DND-41 (cell line): ENCODE measurements around the gene THSD7A.

Experiments used
- ATAC-seq: fragments of 200-7000 bp; cut with Tn5 transposase; 3 replicates; pipeline ENCODE4 v1.9.1; 2021; ENCODE audit warnings: low read depth; ENCODE audit not compliant: insufficient read depth
- DNase-seq: peaks from one replicate; pipeline ENCODE4 v3.0.0-alpha.2; 2020
- H2AFZ ChIP-seq: 2 replicates; pipeline ENCODE4 v1.6.0; 2012; ENCODE audit warnings: low read depth, low read length
- H3K27ac ChIP-seq: 2 replicates; pipeline ENCODE4 v1.5.1; 2012; ENCODE audit warnings: low read length, inconsistent platforms
- H3K27me3 ChIP-seq: fragments of 200-600 bp; sonication (generic); 2 replicates; pipeline ENCODE4 v1.6.0; 2012; ENCODE audit warnings: low read length, mild to moderate bottlenecking, inconsistent platforms; ENCODE audit not compliant: insufficient read depth, poor library complexity
- H3K36me3 ChIP-seq: 2 replicates; pipeline ENCODE4 v1.5.1; 2012; ENCODE audit warnings: low read length, inconsistent platforms; ENCODE audit not compliant: insufficient read depth
- H3K4me1 ChIP-seq: 2 replicates; pipeline ENCODE4 v1.5.1; 2012; ENCODE audit warnings: mild to moderate bottlenecking, low read length; ENCODE audit not compliant: insufficient read depth
- H3K4me2 ChIP-seq: 2 replicates; pipeline ENCODE4 v1.6.0; 2012; ENCODE audit warnings: mild to moderate bottlenecking, moderate library complexity, low read length, inconsistent platforms; ENCODE audit not compliant: insufficient read depth
- H3K4me3 ChIP-seq, 2 experiments: fragments of 200-600 bp in 1 of 2; shearing (Covaris generic) in 1 of 2; 2 replicates each; pipeline ENCODE4 v1.5.1; 2012 to 2016; ENCODE audit warnings: inconsistent platforms in 2 of 2, low read length in 2 of 2, mild to moderate bottlenecking in 2 of 2, low read depth in 1 of 2, moderate library complexity in 1 of 2
- H3K79me2 ChIP-seq: 2 replicates; pipeline ENCODE4 v1.6.0; 2012; ENCODE audit warnings: low read length, inconsistent platforms; ENCODE audit not compliant: insufficient read depth
- H3K9ac ChIP-seq: 2 replicates; pipeline ENCODE4 v1.6.0; 2012; ENCODE audit warnings: low read depth, mild to moderate bottlenecking, inconsistent platforms, low read length, moderate library complexity
- H3K9me3 ChIP-seq: 2 replicates; pipeline ENCODE4 v1.5.1; 2012; ENCODE audit warnings: low read length, moderate library complexity, mild to moderate bottlenecking, inconsistent platforms; ENCODE audit not compliant: insufficient read depth, severe bottlenecking
- H4K20me1 ChIP-seq: 2 replicates; pipeline ENCODE4 v1.6.0; 2012; ENCODE audit warnings: low read length; ENCODE audit not compliant: insufficient read depth
- CTCF ChIP-seq: IDR thresholded peaks from 2 replicates; pipeline ENCODE4 v1.5.1; 2012; ENCODE audit warnings: borderline replicate concordance, low read length, moderate library complexity, mild to moderate bottlenecking; ENCODE audit not compliant: poor library complexity, severe bottlenecking; ENCODE audit errors: extremely low read depth
- EZH2 ChIP-seq: IDR thresholded peaks from 3 replicates; pipeline ENCODE4 v1.6.1; 2012; ENCODE audit warnings: borderline replicate concordance, low read depth, mild to moderate bottlenecking, moderate library complexity, low read length, inconsistent platforms; ENCODE audit not compliant: severe bottlenecking

Gene THSD7A

GRCh38 chr7:11633310-11633709 is 198.7 kb downstream of the THSD7A start:
- H3K36me3 ChIP-seq, result no peaks in the 10 kb centered on the region
- no peak for DNase-seq
- ATAC-seq, result no peak
- H3K79me2 ChIP-seq, result no peaks in the 10 kb centered on the region
- no peak overlapping the region for H3K4me3 ChIP-seq
- H3K9me3 ChIP-seq, result no peaks in the 10 kb centered on the region
- TF ChIP-seq CTCF (no peak), EZH2 (no peak)
- no peak overlapping the region for H3K9ac ChIP-seq
- no peak overlapping the region for H3K4me2 ChIP-seq
- H3K27me3 ChIP-seq, result no peaks in the 10 kb centered on the region
- no peaks in the 10 kb centered on the region for H3K4me1 ChIP-seq
- H4K20me1 ChIP-seq, result no peaks in the 10 kb centered on the region
- H2AFZ ChIP-seq, result no peak overlapping the region
- H3K27ac ChIP-seq, result no peak overlapping the region

GRCh38 chr7:11630355-11630754 is 201.6 kb downstream of the THSD7A start:
- H3K27ac ChIP-seq, result no peak overlapping the region
- no peak for TF ChIP-seq EZH2
- no peak for TF ChIP-seq CTCF
- no peak overlapping the region for H3K4me3 ChIP-seq
- H3K4me1 ChIP-seq, result no peaks in the 10 kb centered on the region
- H3K79me2 ChIP-seq, result no peaks in the 10 kb centered on the region
- H3K9ac ChIP-seq, result no peak overlapping the region
- no peaks in the 10 kb centered on the region for H3K36me3 ChIP-seq
- DNase-seq, result no peak
- no peaks in the 10 kb centered on the region for H3K27me3 ChIP-seq
- no peak overlapping the region for H3K4me2 ChIP-seq
- H2AFZ ChIP-seq, result no peak overlapping the region
- ATAC-seq, result no peak
- H4K20me1 ChIP-seq, result no peaks in the 10 kb centered on the region
- no peaks in the 10 kb centered on the region for H3K9me3 ChIP-seq

- Histone ChIP-seq H3K79me2 (no peaks in the 10 kb centered on the region), H2AFZ (no peak overlapping the region), H3K36me3 (no peaks in the 10 kb centered on the region), H3K9me3 (no peaks in the 10 kb centered on the region), H3K27ac (no peak overlapping the region), H3K9ac (no peak overlapping the region), H3K4me2 (no peak overlapping the region), H4K20me1 (no peaks in the 10 kb centered on the region), H3K27me3 (no peaks in the 10 kb centered on the region), H3K4me3 (no peak overlapping the region), H3K4me1 (no peaks in the 10 kb centered on the region)
- no peak for TF ChIP-seq CTCF
- no peak for TF ChIP-seq EZH2
- DNase-seq, result no peak
- ATAC-seq, result no peak
Measured at GRCh38 chr7:11625669-11626068, 206.3 kb downstream of the THSD7A start.
